Endothelial cell of umbilical vein (primary cell): ENCODE data around the gene CCDC188. TPM values are rescaled to one million over a fixed set of nuclear protein-coding genes. Genes with fewer than 3 reads are reported as not detected.

Experiments used
- BruUV-seq: library from RNA; stranded (reverse); fragments of 400-500 nt; replicated peaks from 2 replicates; lab custom pipeline; 2021; lab: Mats Ljungman, UMichigan
- CTCF ChIA-PET: fragments of 300-600, 350-600 bp; sonication (Branson Sonifier 250); formaldehyde crosslinking; loops from one replicate; lab custom pipeline; 2021; ENCODE audit warnings: antibody characterized with exemption, inconsistent platforms; lab: Charles Lee
- POLR2A ChIA-PET: fragments of 300-600, 350-600 bp; sonication (Branson Sonifier 250); formaldehyde crosslinking; loops from one replicate; lab custom pipeline; 2021; ENCODE audit warnings: antibody characterized with exemption, inconsistent platforms; lab: Charles Lee
- DNase-seq: peaks from one replicate; pipeline ENCODE4 v3.0.0-alpha.2; 2011; ENCODE audit warnings: low read depth, low spot score
- FAIRE-seq: peaks from 2 replicates; lab custom pipeline; 2011; peaks lifted over from hg19 to GRCh38; lab: Jason Lieb, UNC
- H2AFZ ChIP-seq: 2 replicates; pipeline ENCODE4 v1.6.0; 2012; ENCODE audit warnings: low read depth, low read length, control low read depth, inconsistent platforms
- H3K27ac ChIP-seq: 2 replicates; pipeline ENCODE4 v1.5.1; 2011; ENCODE audit warnings: low read depth, mild to moderate bottlenecking, control low read depth, low read length, moderate library complexity; ENCODE audit not compliant: insufficient read depth
- H3K27me3 ChIP-seq, 2 experiments: 2 replicates each; pipeline versions ENCODE4 v1.6.0 to v1.6.1; 2011; ENCODE audit warnings: low read length in 2 of 2, mixed read lengths in 1 of 2; ENCODE audit not compliant: control insufficient read depth in 2 of 2, insufficient read depth in 2 of 2
- H3K36me3 ChIP-seq, 2 experiments: 2 replicates in 1 of 2; 3 replicates in 1 of 2; pipeline ENCODE4 v1.5.1; 2011; ENCODE audit warnings: low read length in 2 of 2, mild to moderate bottlenecking in 1 of 2, moderate library complexity in 1 of 2; ENCODE audit not compliant: control insufficient read depth in 2 of 2, insufficient read depth in 2 of 2; ENCODE audit errors: extremely low read depth in 1 of 2
- H3K4me1 ChIP-seq: 3 replicates; pipeline ENCODE4 v1.5.1; 2011; ENCODE audit warnings: mild to moderate bottlenecking, low read length; ENCODE audit not compliant: control insufficient read depth, insufficient read depth; ENCODE audit errors: extremely low read depth
- H3K4me2 ChIP-seq: 2 replicates; pipeline ENCODE4 v1.6.1; 2011; ENCODE audit warnings: low read length, control low read depth, mixed read lengths; ENCODE audit not compliant: insufficient read depth
- H3K4me3 ChIP-seq, 3 experiments: fragments of 200-600 bp in 1 of 3; sonication (generic), shearing (Covaris generic) in 1 of 3; replicated peaks in 1 of 3; 2 replicates each; pipeline ENCODE4 v1.5.1; 2011 to 2016; ENCODE audit warnings: control low read depth in 3 of 3, low read length in 3 of 3, mild to moderate bottlenecking in 2 of 3, inconsistent platforms in 1 of 3, low read depth in 1 of 3, moderate library complexity in 1 of 3; ENCODE audit not compliant: insufficient read depth in 1 of 3
- H3K79me2 ChIP-seq: 2 replicates; pipeline ENCODE4 v1.6.0; 2012; ENCODE audit warnings: low read length, inconsistent platforms; ENCODE audit not compliant: control insufficient read depth, insufficient read depth
- H3K9ac ChIP-seq: replicated peaks from 2 replicates; pipeline ENCODE3; 2011; ENCODE audit warnings: low read length, control low read depth; ENCODE audit not compliant: insufficient read depth; ENCODE audit errors: extremely low read depth
- H3K9me1 ChIP-seq: replicated peaks from 3 replicates; pipeline ENCODE4 v1.6.0; 2011; ENCODE audit warnings: mild to moderate bottlenecking, low read length; ENCODE audit not compliant: control insufficient read depth, insufficient read depth; ENCODE audit errors: extremely low read depth
- H3K9me3 ChIP-seq: replicated peaks from 2 replicates; pipeline ENCODE4 v1.5.1; 2012; ENCODE audit warnings: low read length, inconsistent platforms; ENCODE audit not compliant: control insufficient read depth, insufficient read depth
- H4K20me1 ChIP-seq: replicated peaks from 2 replicates; pipeline ENCODE3; 2011; ENCODE audit warnings: mild to moderate bottlenecking, low read length; ENCODE audit not compliant: control insufficient read depth, insufficient read depth; ENCODE audit errors: extremely low read depth
- EZH2 ChIP-seq: IDR thresholded peaks from 2 replicates; pipeline ENCODE4 v1.6.1; 2012; ENCODE audit warnings: borderline replicate concordance, low read depth, mild to moderate bottlenecking, moderate library complexity, low read length, inconsistent platforms; ENCODE audit not compliant: severe bottlenecking
- FOS ChIP-seq: IDR thresholded peaks from 2 replicates; pipeline ENCODE4 v1.6.1; 2011; ENCODE audit warnings: mild to moderate bottlenecking, low read length, moderate library complexity, borderline replicate concordance; ENCODE audit not compliant: insufficient read depth
- GATA2 ChIP-seq: IDR thresholded peaks from 2 replicates; pipeline ENCODE4 v1.7.0; 2011; ENCODE audit warnings: low read depth, mild to moderate bottlenecking, moderate library complexity, mixed read lengths, low read length; ENCODE audit not compliant: insufficient read length, insufficient read depth
- JUN ChIP-seq: IDR thresholded peaks from 2 replicates; pipeline ENCODE4 v1.6.1; 2011; ENCODE audit warnings: borderline replicate concordance, low read depth; ENCODE audit not compliant: insufficient read length, insufficient read depth
- MYC ChIP-seq: IDR thresholded peaks from one replicate; pipeline ENCODE4 v1.6.1; 2011; ENCODE audit warnings: mild to moderate bottlenecking, low read depth, low read length
- dilution Hi-C: fragments of 300-500 bp; cut with MboI; formaldehyde crosslinking; loops from one replicate; pipeline ENCODE4 v1.15.0; 2019; ENCODE audit warnings: low sequenced_read_pairs; ENCODE audit not compliant: extremely low pct_ligation_motif_present
- intact Hi-C: fragments of 100-400 bp; cut with micrococcal nuclease; formaldehyde crosslinking; loops from one replicate; pipeline ENCODE4 v1.10.0; 2022
- polyA plus RNA-seq, 4 experiments: library from polyadenylated mRNA; depleted of rRNA in 3 of 4; stranded (reverse) in 3 of 4; unstranded in 1 of 4; fragments of >200 nt; gene quantifications; 2 replicates each; pipeline versions ENCODE4 v1.2.1 to v1.2.3, GENCODE V29; 2011 to 2012; ENCODE audit warnings: missing spikeins in 1 of 4
- total RNA-seq: library from RNA; stranded (reverse); gene quantifications from 2 replicates; pipeline ENCODE4 v1.2.3, GENCODE V29; 2021
- TF ChIP-seq, protein P1 (sequence below), 2 donors: IDR thresholded peaks; 1 replicate in 1 of 2; 2 replicates in 1 of 2; pipeline ENCODE4 v1.5.1; 2011; ENCODE audit warnings: low read length in 2 of 2, mild to moderate bottlenecking in 2 of 2, moderate library complexity in 2 of 2, control low read depth in 1 of 2, inconsistent platforms in 1 of 2, low read depth in 1 of 2; ENCODE audit not compliant: insufficient read depth in 1 of 2; ENCODE audit errors: extremely low read depth in 1 of 2

The CCDC188 gene
- total and polyA plus RNA-seq, 2 donors (not counting 3 experiments of a cell fraction or from before 2014, with no cell fraction given) = 9.4 to 9.8 TPM

DNA sequence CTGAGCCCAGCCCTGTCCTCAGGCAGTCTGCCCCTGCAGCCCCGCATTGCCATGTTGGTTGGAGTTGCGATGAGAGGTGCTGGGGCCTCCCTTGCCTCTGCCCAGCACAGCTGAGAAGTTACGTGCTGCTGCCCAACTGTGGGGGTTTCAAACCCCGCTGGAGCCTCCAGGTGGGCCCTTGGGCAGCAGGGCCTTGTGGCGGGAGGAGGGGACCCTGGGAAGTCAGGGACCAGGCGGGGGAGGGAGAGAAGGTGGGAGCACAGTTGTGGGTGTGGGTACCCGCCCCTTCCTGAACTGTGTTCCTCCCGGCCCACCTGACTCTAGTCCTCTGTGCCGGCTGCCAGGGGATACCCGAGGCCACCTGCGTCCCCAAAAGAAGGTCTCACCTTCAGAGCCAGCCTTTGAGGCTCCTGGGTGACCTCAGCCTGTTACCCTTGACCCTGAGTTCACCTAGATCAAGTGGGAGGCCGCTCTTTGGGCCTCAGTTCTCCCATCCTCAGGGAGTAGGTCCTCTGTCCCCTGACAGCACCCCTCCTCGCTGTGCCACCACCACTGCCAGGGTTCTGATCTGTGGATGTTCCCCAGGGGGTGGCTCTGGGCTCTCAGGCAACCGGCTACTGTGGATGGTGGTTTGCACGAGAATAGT lies 7.7 kb upstream of the CCDC188 start:
- dilution Hi-C loops = no loop called here
- H3K9me1 ChIP-seq = no peaks in the 10 kb centered on the region
- H4K20me1 ChIP-seq = no peaks in the 10 kb centered on the region
- no peaks in the 10 kb centered on the region for H3K36me3 ChIP-seq
- TF ChIP-seq MYC = no peak
- no peak for TF ChIP-seq FOS
- TF ChIP-seq JUN = no peak
- TF ChIP-seq, protein P1, sequence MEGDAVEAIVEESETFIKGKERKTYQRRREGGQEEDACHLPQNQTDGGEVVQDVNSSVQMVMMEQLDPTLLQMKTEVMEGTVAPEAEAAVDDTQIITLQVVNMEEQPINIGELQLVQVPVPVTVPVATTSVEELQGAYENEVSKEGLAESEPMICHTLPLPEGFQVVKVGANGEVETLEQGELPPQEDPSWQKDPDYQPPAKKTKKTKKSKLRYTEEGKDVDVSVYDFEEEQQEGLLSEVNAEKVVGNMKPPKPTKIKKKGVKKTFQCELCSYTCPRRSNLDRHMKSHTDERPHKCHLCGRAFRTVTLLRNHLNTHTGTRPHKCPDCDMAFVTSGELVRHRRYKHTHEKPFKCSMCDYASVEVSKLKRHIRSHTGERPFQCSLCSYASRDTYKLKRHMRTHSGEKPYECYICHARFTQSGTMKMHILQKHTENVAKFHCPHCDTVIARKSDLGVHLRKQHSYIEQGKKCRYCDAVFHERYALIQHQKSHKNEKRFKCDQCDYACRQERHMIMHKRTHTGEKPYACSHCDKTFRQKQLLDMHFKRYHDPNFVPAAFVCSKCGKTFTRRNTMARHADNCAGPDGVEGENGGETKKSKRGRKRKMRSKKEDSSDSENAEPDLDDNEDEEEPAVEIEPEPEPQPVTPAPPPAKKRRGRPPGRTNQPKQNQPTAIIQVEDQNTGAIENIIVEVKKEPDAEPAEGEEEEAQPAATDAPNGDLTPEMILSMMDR (IDR thresholded peaks at IDR 0.05; ENCODE audit: extremely low read depth in 1 of 2, insufficient read depth in 1 of 2, low read depth in 1 of 2, low read length in 2 of 2) = no peak
- TF ChIP-seq GATA2 = no peak
- no peak for TF ChIP-seq EZH2
- H3K4me1 ChIP-seq = peaks cover 5% of the 10 kb centered on the region
- intact Hi-C loops = loop anchor here (5.0 kb wide), 2 partner anchors 49 to 299 kb away; no protein-coding TSS in a partner anchor
- FAIRE-seq = no peak
- CTCF ChIA-PET = interaction anchor here (1.9 to 3.2 kb wide), 2 partner anchors 80 to 112 kb away, joined by 7 to 24 read pairs; no protein-coding TSS in a partner anchor
- H3K27ac ChIP-seq = no peak overlapping the region
- no peaks in the 10 kb centered on the region for H3K27me3 ChIP-seq
- POLR2A ChIA-PET = no interaction called here
- H3K9ac ChIP-seq = no peak overlapping the region
- no TSS peak for BruUV-seq
- H2AFZ ChIP-seq = no peak overlapping the region
- no peak for DNase-seq
- no peaks in the 10 kb centered on the region for H3K79me2 ChIP-seq
- H3K4me2 ChIP-seq = no peak overlapping the region
- no peak overlapping the region for H3K4me3 ChIP-seq
- no peaks in the 10 kb centered on the region for H3K9me3 ChIP-seq
